GM18868 (cell line): Measurements from ENCODE around the gene ARHGAP26.

Experiments used
- ATAC-seq: cut with Tn5 transposase; IDR thresholded peaks from one replicate; pipeline ENCODE4 v1.9.1; 2021; ENCODE audit warnings: mild to moderate bottlenecking, moderate library complexity; ENCODE audit not compliant: unreplicated experiment

ARHGAP26 gene

GRCh38 chr5:142749321-142749720 is 20.9 kb upstream of the ARHGAP26 start:
- no peak for ATAC-seq

- ATAC-seq: no peak
These were observed 17.0 kb upstream of the ARHGAP26 start for GRCh38 chr5:142753116-142753631.

GRCh38 chr5:142754031-142754430 is 16.1 kb upstream of the ARHGAP26 start:
- ATAC-seq: no peak

GRCh38 chr5:142756576-142756975 is 13.6 kb upstream of the ARHGAP26 start:
- no peak for ATAC-seq

- ATAC-seq: no peak
These were observed 12.6 kb upstream of the ARHGAP26 start for GRCh38 chr5:142757564-142757963.

- no peak for ATAC-seq
These were observed 11.9 kb upstream of the ARHGAP26 start for GRCh38 chr5:142758062-142758795.

- no peak for ATAC-seq
These were observed 11.4 kb upstream of the ARHGAP26 start for GRCh38 chr5:142758796-142759145.

- ATAC-seq: no peak
These were observed 6.5 kb upstream of the ARHGAP26 start for GRCh38 chr5:142763701-142764100.

GRCh38 chr5:142767178-142767577 is 3.0 kb upstream of the ARHGAP26 start:
- no peak for ATAC-seq

- ATAC-seq: no peak
These were observed 2.3 kb upstream of the ARHGAP26 start for GRCh38 chr5:142767911-142768310.

- ATAC-seq: no peak
These were observed 855 bp upstream of the ARHGAP26 start for GRCh38 chr5:142769251-142769792.

GRCh38 chr5:142770650-142771609 is 753 bp downstream of the ARHGAP26 start:
- peak; percentile 21 for ATAC-seq

GRCh38 chr5:142771666-142772065 is 1.5 kb downstream of the ARHGAP26 start:
- ATAC-seq: no peak

- no peak for ATAC-seq
These were observed 2.5 kb downstream of the ARHGAP26 start for GRCh38 chr5:142772446-142773293.

- no peak for ATAC-seq
These were observed 6.9 kb downstream of the ARHGAP26 start for GRCh38 chr5:142777099-142777498.

- no peak for ATAC-seq
These were observed 7.7 kb downstream of the ARHGAP26 start for GRCh38 chr5:142777850-142778249.

- no peak for ATAC-seq
These were observed 9.1 kb downstream of the ARHGAP26 start for GRCh38 chr5:142779163-142779840.

GRCh38 chr5:142780871-142781270 is 10.7 kb downstream of the ARHGAP26 start:
- no peak for ATAC-seq

- no peak for ATAC-seq
These were observed 12.9 kb downstream of the ARHGAP26 start for GRCh38 chr5:142782976-142783530.
